Retina (tissue), 1 donor: Measurements from ENCODE around the gene SLC9A3.
A peak's percentile ranks its signal among the peaks of the same experiment; 100 is the strongest.
"Not testable (repeated sequence)": the region's sequence is repeated elsewhere in the genome, so short reads cannot be mapped to it uniquely, and the experiment has no call there.

Source experiments
- DNase-seq: peaks from one replicate; pipeline ENCODE4 v3.0.0-alpha.2; 2016

The SLC9A3 gene

DNA sequence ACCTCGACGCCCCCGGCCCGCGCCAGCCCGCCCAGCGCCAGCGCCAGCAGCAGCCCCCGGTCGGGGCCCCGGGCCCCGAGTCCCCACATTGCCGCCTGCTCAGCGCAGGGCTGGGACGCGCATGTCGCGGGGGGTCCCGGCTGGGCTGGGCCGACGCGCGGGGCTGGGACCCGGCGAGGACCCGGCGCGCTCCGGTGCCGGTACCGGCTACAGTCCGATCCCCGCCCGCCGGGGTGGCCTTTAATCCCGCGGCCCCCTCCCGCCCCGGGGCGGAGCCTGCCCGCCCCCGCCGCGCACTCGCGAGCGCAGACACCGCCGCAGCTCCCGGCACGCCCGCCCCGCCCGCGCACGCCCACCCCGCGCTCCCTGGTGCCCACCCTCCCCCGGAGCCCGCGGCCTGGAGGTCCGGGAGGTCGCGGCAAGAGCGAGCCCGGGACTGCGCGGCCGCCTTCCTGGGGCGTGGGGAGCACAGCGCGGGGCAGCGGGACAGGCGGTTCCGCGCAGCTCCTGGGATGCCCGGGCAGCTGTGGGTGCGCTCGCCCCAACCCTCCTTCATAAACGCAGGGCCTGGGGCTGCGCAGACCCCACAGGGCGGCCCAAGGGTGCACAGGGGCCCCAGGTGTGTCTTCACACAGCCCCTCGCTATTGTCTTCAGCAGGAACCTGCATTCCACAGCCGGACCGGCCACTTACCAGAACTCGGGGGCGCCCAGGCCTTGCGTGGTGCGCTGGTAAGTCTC is at the start of gene SLC9A3:
Gene SLC9A3, minus strand, starts transcription at position 216 of the 739 bp plus-strand sequence.
- DNase-seq = no peak

- DNase-seq = no peak
Observed at GRCh38 chr5:573976-574375, 49.7 kb upstream of the SLC9A3 start.

DNA sequence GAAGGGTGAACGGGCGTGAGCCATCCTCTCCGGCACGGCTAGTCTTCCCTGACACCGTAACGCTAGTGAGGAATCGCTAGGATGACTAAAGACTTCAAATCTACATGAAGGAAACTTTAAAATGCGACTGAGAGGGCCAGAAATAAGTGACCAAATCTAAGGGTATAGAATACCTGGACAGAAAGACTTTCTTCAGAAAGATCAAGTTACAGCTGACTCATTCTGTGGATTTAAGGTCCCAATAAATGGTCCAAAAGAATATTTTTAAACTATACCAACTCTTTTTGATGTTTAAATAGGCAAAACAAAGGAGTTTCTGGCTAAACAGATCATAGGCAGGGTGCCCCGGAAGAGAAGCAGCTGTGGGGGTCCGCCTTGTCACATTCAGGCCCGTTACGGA is 49.0 kb upstream of the SLC9A3 start:
- no peak for DNase-seq

GRCh38 chr5:572398-573019 is 48.3 kb upstream of the SLC9A3 start:
- DNase-seq = no peak

DNA sequence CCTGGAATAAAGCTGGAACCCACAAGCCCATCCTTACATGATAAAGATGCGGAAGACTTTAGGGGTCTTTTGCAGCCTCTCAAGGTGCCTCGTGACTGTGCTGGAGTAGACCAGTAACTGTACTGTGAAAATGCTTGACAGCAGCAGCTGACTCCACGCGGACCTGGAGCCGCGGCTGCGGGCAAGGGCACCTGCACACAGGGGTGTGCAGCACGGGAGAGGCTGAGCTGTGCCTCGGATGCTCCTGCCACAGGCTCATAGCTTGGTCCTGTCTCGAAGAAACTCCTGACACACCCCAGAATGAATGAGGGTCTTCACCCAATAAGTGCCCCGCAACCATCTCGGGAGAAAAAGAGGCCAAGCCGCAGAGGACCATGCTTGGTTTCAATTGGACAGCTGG is 47.5 kb upstream of the SLC9A3 start:
- no peak for DNase-seq

DNA sequence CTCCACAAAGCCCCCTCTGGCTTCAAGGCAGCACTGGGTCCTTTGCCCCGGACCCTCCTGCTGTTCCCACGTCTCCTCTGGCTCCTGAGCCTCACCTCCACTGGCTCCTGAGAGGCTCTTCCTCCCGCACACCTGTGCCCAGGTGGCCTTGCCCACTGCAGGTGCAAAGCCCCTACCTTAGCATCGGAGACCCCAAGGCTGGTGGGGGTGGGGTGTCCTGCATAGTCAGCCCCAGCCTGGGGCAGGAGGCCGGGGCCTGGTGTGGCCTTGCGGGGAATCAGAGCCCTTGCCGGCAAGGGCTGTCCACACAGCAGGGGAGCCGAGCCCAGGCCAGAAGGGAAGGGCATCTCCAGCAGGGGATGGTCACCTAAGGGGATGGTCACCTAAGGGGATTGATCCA is 46.6 kb upstream of the SLC9A3 start:
- no peak for DNase-seq

- no peak for DNase-seq
Observed at GRCh38 chr5:570446-570845, 46.2 kb upstream of the SLC9A3 start.

DNA sequence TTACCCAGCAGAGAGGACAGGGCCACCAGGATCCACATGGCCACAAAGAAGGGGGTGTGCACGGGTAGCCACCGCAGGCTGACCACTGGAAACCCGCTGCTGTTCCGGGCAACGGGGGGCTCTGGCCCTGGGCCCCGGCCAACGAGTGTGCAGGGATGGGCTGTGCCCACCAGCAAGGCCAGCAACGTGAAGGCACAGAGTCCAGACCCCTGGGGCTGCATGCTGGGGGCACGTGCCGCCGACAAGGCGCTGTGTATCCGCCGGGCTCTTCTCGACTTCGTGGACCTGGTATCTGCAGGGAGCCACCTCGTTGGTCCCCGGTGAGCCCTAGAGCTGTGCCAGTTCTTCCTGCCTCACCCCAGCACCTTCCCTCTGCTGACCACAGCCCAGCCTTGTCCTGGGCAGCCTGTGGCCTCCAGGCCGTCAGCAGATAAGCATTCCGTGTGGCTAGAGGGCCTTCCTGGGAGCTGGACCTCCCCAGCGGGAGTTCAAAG is 45.7 kb upstream of the SLC9A3 start:
- DNase-seq = no peak

- no peak for DNase-seq
Observed at GRCh38 chr5:569358-569867, 45.2 kb upstream of the SLC9A3 start.

- no peak for DNase-seq
Observed at GRCh38 chr5:568809-569208, 44.6 kb upstream of the SLC9A3 start.

GRCh38 chr5:568061-568781 is 44.0 kb upstream of the SLC9A3 start:
- DNase-seq = peak; percentile 31

GRCh38 chr5:567664-568060 is 43.4 kb upstream of the SLC9A3 start:
- no peak for DNase-seq

- DNase-seq = no peak
Observed at GRCh38 chr5:566636-567309, 42.5 kb upstream of the SLC9A3 start.

GRCh38 chr5:565782-566440 is 41.7 kb upstream of the SLC9A3 start:
- peak; percentile 56 for DNase-seq

DNA sequence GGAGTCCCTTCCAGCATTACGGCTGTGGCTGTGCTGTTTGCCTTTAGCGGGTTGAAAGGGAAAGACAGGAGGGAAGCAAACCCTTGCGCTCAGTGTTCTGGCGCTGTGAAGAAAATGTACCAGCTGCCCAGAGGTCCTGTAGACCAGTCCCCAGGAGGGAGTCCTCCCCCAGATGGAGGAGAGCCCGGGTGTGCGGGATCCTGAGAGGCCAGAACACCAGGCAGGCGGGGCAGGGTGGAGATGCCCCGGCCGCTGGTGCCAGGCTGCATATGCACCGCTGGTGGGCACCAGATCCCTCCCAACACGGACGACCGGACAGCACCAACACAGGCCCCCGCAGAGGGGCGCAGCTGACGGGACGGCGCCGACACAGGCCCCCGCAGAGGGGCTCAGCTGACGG is 37.2 kb upstream of the SLC9A3 start:
- DNase-seq = peak; percentile 42

- no peak for DNase-seq
Observed at GRCh38 chr5:560792-561166, 36.5 kb upstream of the SLC9A3 start.

DNA sequence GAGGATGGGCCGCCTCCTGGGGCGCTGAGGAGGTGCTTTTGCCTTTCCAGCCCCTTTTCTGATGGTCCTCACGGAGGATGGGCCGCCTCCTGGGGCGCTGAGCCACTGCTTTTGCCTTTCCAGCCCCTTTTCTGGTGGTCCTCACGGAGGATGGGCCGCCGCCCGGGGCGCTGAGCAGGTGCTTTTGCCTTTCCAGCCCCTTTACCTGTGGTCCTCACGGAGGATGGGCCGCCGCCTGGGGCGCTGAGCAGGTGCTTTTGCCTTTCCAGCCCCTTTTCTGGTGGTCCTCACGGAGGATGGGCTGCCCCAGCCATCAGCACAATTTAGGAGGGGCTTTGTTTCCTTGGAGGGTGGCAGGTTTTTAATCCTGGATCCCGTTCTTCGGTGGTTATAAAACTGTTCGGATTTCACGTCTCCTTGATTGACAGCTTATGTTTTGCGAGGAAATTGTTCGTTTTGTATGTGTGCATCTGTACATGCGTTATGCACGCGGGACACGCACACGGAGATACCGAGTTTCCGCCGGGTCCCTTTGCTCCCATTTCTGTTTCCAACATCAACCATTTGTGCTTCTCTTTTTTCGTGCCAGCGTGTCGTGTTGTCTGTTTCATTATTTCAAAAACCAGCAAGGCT is 34.7 kb upstream of the SLC9A3 start:
- DNase-seq = no peak

- no peak for DNase-seq
Observed at GRCh38 chr5:558326-558725, 34.1 kb upstream of the SLC9A3 start.

DNA sequence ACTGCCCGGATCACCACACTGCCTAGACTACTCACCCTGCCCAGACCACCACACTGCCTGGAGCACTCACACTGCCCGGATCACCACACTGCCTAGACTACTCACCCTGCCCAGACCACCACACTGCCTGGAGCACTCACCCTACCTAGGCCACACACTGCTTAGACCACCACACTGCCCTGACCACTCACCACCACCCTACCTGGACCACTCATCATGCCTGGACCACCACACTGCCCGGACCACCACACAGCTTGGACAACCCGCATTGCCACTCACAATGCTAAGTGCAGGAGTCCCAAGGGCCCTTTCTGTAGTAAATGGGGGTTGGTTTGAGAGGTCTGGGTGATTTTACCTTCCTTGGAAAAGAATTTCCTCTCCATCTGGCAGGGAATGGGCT is 33.7 kb upstream of the SLC9A3 start:
- DNase-seq = not testable (repeated sequence)

- DNase-seq = no peak
Observed at GRCh38 chr5:556909-557441, 32.7 kb upstream of the SLC9A3 start.

DNA sequence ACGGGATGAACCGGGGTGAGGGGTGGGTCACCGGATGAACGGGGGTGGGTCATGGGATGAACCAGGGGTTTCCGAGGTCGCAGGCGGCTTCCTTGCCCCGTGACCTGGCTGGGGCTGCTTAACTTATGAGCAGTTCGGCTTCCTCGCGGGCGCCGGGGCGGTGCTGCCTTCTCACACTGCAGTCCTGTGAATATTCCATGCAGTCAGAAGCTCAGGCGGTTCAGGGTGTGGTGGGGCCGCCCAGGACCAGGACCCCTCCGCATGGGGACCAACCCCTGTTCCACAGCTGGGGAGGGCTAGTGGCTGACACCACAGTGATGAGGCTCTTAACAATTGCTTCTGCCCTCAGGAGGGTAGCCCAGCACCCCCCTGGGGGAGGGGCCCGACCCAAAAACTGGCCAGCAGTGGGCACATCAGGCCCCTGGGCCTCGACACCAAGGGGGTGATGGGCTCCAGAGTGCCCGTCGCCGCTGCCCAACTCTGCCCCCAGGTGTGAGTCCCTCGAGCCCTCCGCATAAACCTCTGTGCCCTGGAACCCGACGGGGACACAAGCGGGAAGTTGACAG is 30.9 kb upstream of the SLC9A3 start:
- DNase-seq = no peak
